Measurements from ENCODE around the gene TRIM63.
A peak's percentile ranks its signal among the peaks of the same experiment; 100 is the strongest.
"Not testable (repeated sequence)": the region's sequence is repeated elsewhere in the genome, so short reads cannot be mapped to it uniquely, and the experiment has no call there.

The TRIM63 gene

DNA sequence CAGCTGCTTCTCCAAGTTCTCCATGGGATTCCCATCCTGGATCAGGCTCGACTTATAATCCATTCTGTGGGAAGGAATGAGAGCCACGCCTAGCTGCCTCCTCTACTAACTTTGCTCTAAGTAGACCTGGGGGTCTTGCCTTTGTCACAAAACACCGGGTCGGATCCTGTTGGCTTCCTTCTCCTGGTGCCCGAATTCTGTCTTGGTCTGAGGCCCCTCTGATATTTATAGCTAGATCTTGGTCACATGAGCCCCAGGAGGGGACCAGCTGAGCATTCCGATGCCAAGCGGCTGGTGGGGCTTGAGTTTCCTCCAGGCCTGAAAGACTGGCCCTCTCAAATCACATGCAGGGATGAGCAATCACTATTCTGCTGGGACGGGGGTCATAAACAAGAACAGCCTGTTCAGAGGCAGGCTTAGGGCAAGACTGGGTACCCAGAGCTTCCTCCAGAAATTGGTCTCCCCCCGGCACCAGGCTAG, at the start of gene TRIM63:
Gene TRIM63 (minus strand): TSS at position 199 of the 480 bp plus-strand sequence. CDS start 136 bp downstream, at position 63.
- no peak for DNase-seq (ENCODE audit: low read depth in 1 of 2, low spot score in 1 of 2)

DNA sequence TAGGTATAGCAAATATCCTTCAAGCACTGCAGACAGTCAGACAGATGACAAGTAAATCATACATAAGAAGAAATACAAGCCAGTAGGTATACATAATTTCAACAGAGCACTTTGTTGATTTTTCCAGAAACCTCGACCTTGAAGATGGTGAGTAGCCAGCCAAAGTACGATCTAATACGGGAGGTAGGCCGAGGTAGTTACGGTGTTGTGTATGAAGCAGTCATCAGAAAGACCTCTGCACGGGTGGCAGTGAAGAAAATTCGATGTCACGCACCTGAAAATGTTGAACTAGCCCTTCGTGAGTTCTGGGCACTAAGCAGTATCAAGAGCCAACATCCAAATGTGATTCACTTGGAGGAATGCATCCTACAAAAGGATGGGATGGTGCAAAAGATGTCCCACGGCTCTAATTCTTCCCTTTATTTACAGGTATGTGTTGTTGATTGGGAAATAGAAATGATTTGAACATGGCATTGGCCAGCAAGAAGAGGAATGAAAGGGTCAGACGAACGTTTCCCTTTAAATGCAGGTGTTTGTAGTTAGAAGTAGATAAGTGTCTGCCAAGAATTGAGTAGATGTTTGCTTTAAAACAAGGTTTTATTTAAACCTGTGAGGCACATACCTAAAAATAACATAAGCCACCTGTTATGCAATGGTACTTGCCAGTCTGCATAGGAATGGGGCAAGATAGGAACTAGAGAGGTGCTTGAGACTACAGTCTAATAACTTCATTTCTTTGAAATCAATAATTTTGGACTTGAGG, 46.9 kb upstream of the TRIM63 start:
- DNase-seq (ENCODE audit: low read depth in 1 of 2, low spot score in 1 of 2) = no peak

DNA sequence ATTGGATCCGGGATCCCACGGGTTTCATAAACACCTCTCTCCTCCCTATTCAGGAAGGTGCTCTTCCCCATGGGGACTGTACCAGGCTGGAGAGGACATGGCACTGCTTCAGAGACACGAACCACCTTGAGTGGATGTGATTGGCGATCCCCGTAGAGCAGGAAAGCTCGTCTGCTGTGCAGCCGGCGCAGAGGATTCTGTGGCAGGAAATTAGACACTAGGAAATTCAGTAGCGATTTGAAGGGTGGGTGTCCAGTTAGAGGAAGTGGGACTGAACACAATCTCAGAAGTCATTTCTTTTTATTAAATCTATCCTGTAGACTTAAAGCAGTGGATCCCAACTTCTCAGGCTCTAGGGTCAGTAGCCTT, 45.0 kb upstream of the TRIM63 start:
- DNase-seq (ENCODE audit: low read depth in 1 of 2, low spot score in 1 of 2) = no peak

DNA sequence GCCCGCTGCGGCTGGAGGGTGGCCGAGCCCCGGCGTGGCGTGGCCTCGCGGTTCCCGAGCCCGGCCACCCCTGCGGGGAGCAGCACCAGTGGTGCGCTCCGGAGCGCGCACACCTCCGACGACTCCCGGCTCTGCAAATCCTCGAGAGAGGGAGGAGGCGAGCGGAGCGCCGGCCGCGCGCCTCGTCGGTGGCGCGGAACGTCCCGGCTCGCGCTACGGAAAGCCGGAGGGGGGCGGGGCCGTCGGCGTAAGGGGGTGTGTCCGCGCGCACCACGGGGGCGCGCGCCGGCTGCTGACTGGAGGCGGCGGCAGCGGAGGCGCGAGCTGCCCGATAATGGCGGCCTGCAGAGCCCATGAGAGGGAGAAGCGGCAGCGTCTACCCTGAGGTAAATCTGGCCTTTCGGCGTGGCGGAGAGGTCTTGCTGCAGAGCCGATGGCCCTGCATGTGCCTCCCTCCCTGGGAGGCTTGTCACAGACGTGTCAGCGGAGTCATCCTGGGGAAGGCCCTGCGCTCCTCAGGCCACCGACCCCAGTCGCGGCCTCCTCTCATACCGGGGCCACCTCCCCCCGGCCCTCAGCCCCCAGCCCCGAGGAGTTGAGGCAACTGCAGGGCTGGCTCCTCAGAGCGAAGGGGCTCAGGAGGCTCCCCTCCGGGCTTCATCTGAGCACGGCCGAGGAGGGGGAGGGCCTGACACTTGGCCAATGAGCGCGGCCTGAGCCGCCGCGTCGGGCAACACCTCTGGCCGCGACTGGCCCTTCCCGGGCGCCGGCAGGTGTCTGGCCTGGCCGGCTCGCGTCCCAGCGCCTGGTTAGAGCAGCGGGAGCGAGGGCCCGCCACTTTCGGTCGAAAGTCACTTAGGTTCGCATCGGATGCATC, 44.3 kb upstream of the TRIM63 start, which contains the start of gene PDIK1L:
Gene PDIK1L (plus strand): TSS at position 295 of the 877 bp plus-strand sequence. CDS start 2,485 bp downstream, outside the sequence.
- DNase-seq (ENCODE audit: low read depth in 1 of 2, low spot score in 1 of 2) = peak; percentile 94 to 95

DNA sequence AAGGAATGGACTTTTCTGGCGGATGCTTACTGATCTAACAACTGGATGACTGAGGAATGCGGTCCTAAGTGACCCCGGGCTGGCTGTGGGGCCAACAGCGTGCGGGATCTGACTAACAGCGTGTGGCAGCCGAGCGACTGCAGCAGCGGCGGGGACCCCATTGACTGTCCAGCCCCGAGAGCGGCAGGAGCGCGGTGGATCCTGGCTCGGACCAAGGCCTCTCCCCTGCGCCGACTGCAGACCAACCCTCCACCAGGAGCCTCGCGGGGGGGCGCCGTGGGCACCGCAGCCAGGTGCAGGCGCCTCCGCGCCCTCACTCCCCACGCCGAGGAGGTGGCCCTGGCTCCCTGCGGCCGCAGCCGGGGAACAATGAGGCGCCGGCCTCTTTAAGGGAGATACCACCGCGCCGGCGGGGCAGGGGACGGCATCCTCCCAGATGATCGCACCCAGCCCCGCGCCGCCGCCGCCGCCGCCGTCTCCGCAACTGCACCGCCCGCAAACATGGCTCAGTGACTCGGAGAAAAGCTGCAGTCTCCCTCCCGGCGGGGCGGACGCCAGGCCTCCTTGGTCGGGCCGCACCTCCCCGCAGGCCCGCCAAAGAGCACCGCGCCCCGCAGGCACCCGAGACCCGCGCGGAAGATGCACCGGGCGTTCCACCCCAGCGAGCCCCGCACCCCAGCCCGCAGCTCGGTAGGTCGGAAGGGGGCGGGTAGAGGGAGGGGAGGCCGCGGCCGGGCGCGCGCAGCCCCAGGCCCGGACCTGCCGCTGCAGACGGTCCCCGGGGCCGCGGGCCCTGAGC, 43.5 kb upstream of the TRIM63 start:
- DNase-seq (ENCODE audit: low read depth in 1 of 2, low spot score in 1 of 2) = peak; percentile 53 to 57

DNA sequence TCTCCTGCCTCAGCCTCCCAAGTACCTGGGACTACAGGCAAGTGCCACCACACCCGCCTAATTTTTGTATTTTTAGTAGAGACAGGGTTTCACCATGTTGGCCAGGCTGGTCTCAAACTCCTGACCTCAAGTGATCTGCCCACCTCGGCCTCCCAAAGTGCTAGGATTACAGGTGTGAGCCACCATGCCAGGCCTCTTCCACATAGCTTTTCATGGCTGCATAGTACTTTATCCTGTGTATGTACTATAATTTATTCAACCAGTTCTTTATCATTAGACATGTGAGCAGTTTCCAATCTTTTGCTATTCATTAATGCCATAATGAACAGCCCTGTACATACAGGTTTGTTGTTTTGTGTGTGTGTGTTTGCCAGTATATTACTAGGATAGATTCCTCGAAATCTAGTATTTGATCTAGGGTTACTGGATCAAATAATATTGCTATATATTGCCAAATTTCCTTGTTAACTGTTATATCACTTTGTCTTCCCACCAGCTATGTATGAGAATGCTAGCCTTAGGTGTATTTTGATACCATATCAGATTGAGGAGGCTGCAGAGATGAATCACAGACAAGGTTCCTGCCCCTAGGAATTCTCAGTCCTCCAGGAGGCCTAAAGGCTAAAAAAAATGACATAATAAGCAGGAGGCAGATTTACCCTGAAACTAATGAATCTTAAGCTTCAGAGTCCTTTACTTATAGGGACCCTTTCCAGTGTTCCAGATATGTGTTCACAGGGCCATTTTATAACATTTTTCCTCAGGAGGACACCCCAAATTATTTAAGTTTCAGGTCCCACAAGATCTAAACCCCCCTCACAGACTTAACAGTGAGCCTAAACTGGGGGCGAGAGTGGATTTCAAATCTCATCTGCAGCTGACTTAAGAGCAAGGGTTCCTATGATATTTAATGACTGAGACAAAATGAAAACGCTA, 42.1 kb upstream of the TRIM63 start:
- DNase-seq (ENCODE audit: low read depth in 1 of 2, low spot score in 1 of 2) = no peak

DNA sequence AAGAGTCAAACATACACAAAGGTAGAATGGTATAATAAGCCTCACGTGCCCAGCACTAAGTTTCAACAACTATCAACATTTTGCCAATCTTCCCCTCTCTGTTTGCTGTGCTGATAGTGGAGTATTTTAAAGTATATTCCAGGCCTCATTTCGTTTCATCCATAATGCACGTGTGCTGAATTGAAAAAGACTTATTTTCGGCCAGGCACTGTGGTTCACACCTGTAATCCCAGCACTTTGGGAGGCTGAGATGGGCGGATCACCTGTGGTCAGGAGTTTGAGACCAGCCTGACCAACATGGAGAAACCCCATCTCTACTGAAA, 37.8 kb upstream of the TRIM63 start:
- not testable (repeated sequence) for DNase-seq (ENCODE audit: low read depth in 1 of 2, low spot score in 1 of 2)

DNA sequence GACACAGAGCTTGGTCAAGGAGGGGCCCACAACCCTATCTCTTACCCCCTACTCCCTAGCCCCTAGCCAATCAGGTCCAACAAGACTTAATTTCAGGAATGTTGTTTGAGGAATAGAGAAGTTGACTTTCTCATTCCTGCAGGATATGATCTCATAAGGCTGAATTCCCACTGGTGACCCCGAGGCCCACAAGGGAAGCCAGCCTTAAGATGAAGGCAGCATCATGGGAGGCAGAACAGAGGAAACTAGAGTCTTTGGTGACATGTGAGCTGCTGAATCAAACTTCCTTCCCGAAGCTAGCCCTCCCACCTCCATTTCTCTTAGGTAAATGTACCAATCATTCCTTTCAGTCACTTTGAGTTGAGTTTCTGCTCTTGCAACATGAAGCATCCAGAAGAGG, 35.1 kb upstream of the TRIM63 start:
- DNase-seq (ENCODE audit: low read depth in 1 of 2, low spot score in 1 of 2) = no peak

DNA sequence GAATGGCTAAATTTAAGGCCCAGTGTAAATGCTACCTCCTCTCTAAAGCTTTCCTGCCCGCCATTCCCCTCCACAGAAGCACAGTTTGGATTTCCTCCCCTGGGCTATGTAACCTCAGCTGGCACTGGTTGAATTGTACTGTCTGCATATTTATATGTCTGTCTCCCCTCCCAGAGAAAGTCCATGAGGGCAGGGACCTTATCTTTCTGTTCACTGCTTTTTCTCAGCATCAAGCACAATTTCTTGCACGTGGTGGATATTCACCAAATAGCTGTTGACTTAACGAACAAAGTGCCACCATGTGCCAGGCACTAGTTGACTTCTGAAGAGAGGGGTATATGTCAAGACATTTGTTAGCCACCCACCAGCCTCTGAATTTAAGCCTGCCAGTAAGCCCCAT, 34.7 kb upstream of the TRIM63 start:
- no peak for DNase-seq (ENCODE audit: low read depth in 1 of 2, low spot score in 1 of 2)

DNA sequence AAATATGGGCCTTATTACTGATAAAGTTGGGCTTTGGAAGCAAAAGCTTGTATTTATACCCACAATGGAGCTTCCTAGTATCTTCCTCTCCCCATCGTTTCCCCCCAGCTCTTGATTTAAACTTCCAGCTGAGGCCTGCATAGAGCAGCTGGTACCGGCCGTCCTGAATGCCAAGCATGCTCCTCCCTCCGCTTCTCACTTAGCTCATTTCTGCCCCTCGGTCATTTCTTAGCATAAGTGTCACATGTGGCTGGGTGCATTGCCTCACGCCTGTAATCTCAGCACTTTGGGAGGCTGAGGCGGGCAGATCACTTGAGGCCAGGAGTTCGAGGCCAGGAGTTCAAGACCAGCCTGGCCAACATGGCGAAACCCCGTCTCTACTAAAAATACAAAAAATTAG, 32.8 kb upstream of the TRIM63 start:
- not testable (repeated sequence) for DNase-seq (ENCODE audit: low read depth in 1 of 2, low spot score in 1 of 2)

DNA sequence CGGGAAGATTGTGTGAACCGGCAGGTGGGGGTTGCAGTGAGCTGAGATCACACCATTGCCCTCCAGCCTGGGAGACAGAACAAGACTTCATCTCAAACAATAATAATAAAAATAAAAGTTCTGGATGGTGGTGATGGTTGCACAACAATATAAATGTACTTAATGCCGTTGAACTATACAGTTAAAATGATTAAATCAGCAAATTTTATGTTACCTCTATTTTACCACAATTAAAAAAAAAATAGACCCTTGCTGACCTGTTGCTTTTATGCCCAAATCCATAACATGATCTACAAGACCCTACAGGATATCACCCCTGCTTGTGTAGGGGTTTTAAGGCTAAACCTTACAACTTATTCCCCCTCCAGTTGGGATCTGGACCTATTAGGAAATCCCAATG, 32.4 kb upstream of the TRIM63 start:
- no peak for DNase-seq (ENCODE audit: low read depth in 1 of 2, low spot score in 1 of 2)

DNA sequence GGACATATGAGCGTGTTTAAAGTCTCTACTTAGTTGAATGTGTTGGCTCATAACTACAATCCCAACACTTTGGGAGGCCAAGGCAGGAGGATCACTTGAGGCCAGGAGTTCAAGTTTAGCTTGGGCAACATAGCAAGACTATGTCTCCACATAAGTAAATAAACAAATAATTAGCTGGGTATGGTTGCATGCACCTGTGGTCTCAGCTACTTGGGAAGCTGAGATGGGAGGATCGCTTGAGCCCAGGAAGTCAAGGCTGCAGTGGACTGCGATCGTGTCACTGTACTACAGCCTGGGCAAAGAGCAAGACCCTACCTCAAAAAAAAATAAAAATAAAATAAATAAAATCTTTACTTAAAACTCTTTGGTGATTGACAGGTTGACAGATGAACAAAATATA, 31.2 kb upstream of the TRIM63 start:
- no peak for DNase-seq (ENCODE audit: low read depth in 1 of 2, low spot score in 1 of 2)

DNA sequence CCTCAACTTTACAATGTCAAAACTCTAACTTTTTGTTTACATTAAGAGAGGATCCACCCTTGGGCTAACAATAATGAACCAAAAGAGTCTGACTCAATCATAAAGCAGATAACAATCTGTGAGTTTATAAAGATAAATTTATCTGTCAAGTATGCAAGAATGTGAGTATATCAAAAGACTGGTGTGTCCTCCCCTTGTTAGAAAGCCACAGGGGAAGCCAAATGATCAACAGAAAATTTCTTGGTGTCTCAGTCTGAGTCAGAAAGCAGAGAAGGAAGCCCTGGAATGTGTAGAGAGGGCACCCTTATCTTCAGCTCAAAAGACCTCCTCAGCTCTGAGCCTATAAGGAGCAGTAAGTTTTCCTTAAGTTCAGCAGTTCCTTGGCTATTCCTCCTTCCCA, 30.3 kb upstream of the TRIM63 start:
- DNase-seq (ENCODE audit: low read depth in 1 of 2, low spot score in 1 of 2) = no peak

DNA sequence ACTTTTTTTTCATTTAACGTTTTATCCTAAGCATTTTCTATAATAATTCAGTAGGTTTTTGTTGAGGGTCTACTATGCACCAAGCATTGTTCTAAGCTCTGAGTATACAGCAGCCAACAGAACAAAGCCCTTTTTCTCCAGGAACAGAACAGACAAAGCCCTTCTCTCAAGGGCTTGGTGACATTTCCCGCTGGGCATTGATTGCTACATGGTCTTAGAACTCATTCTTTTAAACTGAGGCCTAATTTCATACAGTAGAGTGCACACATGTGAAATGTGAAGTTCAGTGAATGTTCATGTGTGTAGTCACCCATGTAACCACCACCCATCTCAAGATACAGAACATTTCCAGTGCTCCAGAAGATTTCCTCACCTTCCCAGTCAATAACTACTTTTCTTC, 29.0 kb upstream of the TRIM63 start:
- DNase-seq (ENCODE audit: low read depth in 1 of 2, low spot score in 1 of 2) = no peak

DNA sequence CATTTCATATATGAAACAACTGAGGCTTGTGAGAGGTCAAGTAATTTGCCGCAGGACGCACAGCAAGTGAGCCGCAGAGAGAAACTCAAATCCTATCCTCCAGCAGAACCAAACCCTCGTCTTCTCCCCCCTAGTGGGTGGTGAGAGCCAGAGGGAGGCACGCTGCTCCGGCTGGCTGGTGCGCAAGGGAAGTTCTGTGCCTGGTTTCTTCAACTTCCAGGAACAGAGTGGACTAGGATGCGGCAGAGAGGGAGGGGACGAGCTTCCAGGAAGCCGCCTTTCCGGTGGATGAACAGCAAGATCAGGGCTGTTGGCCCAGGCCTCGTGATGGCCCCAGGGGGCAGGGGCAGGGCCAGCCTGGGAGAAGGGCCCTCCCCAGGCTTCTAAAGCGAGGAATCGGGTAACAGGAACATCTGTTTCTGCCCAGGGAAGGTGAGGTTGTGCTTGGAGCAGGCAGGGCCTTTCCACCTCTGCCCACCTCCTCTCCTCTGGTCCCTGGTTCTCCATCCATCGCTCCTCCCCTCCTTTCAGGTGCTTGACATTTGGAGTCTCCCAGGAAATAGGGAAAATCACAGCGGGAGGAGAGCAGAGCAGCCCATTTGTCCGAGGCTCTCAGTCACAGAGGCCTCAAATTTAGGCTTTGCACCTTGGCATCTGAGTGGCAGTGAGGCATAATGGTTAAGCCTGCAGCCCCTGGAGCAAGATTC, 27.4 kb upstream of the TRIM63 start:
- DNase-seq (ENCODE audit: low read depth in 1 of 2, low spot score in 1 of 2) = no peak

DNA sequence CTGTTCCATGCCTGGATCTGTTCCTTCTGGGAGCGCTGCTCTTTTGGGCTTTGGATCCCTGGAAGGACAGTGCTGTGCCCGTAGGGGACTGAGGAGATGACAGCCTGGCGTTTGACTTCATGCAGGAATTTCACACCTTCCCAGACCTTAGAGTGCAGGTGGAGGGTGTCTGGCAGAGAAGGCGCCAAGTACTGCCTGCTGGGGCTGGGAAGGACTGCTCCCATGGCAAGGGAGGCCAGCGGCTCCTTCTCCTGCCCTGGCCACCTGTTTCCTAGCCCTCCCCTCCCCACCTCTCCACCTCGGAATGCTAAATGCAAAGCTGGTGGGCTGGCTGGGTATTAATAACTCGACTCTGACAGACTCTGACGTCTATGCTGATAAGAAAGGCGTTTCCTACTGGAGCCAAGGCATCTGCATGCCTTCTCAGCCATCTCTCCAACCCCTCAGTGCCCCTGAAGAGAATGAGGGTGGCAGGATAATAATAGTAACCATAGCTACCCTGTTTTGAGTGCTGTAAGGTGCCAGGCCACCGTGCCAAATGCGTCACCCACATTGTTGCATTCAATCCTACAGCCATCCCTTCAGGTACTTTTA, 26.7 kb upstream of the TRIM63 start:
- DNase-seq (ENCODE audit: low read depth in 1 of 2, low spot score in 1 of 2) = no peak

DNA sequence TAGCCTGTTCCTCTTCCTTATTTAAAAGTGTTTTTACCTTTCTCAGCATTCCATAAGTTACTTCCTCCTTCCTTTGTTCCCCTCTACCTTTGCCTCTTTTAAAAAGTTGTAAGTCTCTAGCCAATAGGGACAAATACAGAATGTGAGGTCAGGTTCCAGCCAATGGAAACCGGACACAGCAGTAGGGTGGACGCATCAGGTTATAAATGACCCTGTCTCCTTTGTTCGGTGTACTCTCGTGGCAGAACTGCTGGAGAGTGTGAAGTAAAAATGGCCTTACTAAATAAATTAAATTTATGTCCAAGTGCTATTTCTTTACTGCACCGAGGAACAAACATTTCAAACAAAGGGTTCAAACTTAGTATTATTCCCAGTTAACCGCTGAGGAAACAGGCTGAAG, 26.1 kb upstream of the TRIM63 start:
- DNase-seq (ENCODE audit: low read depth in 1 of 2, low spot score in 1 of 2) = not testable (repeated sequence)

DNA sequence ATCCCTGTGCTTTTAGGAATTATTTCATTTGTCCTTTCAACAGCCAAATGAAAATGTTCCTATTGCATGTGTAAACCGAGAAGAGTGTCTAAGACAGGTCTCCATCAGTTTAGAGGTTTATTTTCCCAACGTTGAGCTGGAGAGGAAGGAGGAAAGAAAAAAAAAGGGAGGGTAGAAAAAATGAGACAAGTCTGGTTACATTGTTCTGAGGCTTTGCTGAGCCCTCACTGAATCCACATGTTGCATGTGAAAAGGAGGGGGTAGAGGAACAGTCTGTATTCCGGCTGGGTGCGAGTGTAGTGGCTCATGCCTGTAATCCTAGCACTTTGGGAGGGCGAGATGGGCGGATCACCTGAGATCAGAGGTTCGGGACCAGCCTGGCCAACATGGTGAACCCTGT, 25.0 kb upstream of the TRIM63 start:
- DNase-seq (ENCODE audit: low read depth in 1 of 2, low spot score in 1 of 2) = no peak

DNA sequence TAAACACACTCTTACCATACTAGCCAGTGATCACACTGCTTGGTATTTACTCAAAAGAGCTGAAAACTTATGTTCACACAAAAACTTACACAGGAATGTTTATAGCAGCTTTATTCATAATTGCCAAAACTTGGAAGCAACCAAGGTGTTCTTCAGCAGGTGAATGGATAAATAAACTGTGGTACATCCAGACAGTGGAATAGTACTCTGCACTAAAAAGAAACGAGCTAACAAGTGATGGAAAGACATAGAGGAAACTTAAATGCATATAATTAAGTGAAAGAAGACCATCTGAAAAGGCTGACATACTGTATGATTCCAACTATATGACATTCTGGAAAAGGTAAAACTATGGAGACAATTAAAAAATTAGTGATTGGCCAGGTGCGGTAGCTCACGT, 23.5 kb upstream of the TRIM63 start:
- DNase-seq (ENCODE audit: low read depth in 1 of 2, low spot score in 1 of 2) = no peak

Measured in stimulated activated CD4-positive, alpha-beta T cell treated with anti-CD3 and anti-CD28 coated beads, Interleukin-15, amount 100 ng/mL, for 1 hour (primary cell).